Activated CD8-positive, alpha-beta memory T cell treated with anti-CD3 and anti-CD28 coated beads, Interleukin-2, amount 10 ng/mL, durations not matched to agents 7 days and 5 days (primary cell): ENCODE results near the gene CCIN. TPM values are rescaled to one million over a fixed set of nuclear protein-coding genes. Genes with fewer than 3 reads are reported as not detected.
"Not testable (repeated sequence)": the region's sequence is repeated elsewhere in the genome, so short reads cannot be mapped to it uniquely, and the experiment has no call there.

Source experiments
- ATAC-seq: fragments of 150-1000 bp; cut with Tn5 transposase; one replicate; pipeline ENCODE4 v1.10.0; 2021; ENCODE audit warnings: moderate library complexity
- CTCF ChIA-PET: fragments of 350-600 bp; sonication (Branson Sonifier 250); formaldehyde crosslinking; loops from one replicate; lab custom pipeline; 2021; ENCODE audit warnings: antibody characterized with exemption; lab: Charles Lee
- DNase-seq: peaks from one replicate; pipeline ENCODE4 v3.0.0-alpha.2; 2020
- H3K27ac Mint-ChIP-seq: one replicate; pipeline ENCODE4 v1.8.0; 2021; ENCODE audit warnings: mild to moderate bottlenecking, mixed read lengths
- H3K27me3 Mint-ChIP-seq: one replicate; pipeline ENCODE4 v1.8.0; 2021; ENCODE audit warnings: mixed read lengths
- H3K36me3 Mint-ChIP-seq: one replicate; pipeline ENCODE4 v1.8.0; 2021; ENCODE audit warnings: mild to moderate bottlenecking, mixed read lengths
- H3K4me1 Mint-ChIP-seq: one replicate; pipeline ENCODE4 v1.8.0; 2021; ENCODE audit warnings: mixed read lengths
- H3K4me3 Mint-ChIP-seq: one replicate; pipeline ENCODE4 v1.8.0; 2021; ENCODE audit warnings: mild to moderate bottlenecking, moderate library complexity, mixed read lengths
- H3K9me3 Mint-ChIP-seq: one replicate; pipeline ENCODE4 v1.8.0; 2022; ENCODE audit warnings: low read depth, mixed read lengths
- total RNA-seq, 2 experiments: library from RNA; stranded (reverse); gene quantifications; one replicate each; pipeline ENCODE4 v1.2.3, GENCODE V29; 2021

Gene CCIN
- under 1 TPM in 1 of 2 experiments, not detected in 1; 0.15 TPM for total RNA-seq

DNA sequence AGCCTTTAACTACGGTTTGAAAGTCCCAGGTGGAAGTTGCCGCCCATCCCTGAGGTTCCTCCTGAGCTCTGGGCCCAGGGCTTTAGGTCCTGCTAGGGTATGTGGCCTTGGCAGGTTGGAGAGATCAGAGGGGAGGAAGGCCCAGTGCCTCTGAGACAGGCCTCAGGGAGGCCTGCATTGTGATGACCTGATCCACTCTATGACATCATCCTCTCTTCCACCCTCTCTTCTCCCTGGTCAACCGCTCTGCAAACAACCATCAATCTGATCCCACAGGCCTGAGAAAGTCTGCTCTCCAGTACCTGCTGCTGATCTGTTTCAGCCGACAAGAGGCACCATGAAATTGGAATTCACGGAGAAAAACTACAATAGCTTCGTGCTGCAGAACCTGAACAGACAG is at the start of gene CCIN:
TSS of gene CCIN (plus strand) at position 223 of the 400 bp plus-strand sequence. CDS start at position 338, 115 bp downstream.
- H3K27me3 Mint-ChIP-seq, result peaks cover 30% of the 10 kb centered on the region
- H3K9me3 Mint-ChIP-seq, result no peaks in the 10 kb centered on the region
- ATAC-seq, result no peak
- H3K4me3 Mint-ChIP-seq, result no peak within 1 kb of the TSS
- peaks cover 7% of the 10 kb centered on the region for H3K4me1 Mint-ChIP-seq
- H3K27ac Mint-ChIP-seq, result no peak within 1 kb of the TSS
- H3K36me3 Mint-ChIP-seq, result no peaks in the 10 kb centered on the region
- no peak for DNase-seq
- CTCF ChIA-PET, result interaction anchor here (0.9 to 9.6 kb wide), 5 partner anchors 21 to 159 kb away, joined by 3 to 295 read pairs (median 5); partner anchors contain the start of gene CLTA

DNA sequence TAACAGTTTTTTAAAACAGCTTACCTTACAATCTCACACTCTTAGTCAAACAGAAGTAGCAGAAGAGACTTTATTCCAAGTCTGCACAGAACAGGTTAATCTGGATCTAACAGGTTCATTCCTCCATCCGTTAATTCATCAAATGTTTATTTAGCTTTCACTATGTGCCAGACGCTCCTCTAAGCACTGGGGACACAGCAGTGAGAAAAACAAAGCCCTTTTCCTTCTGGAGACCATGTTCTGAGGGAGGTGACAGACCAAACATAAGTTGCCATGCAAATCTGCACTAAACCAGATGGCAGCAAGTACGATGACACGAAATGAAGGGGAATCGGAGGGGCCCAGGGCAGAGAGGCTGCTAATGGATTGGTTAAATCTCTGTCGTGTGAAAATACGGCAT is 49.7 kb upstream of the CCIN start:
- ATAC-seq (no peak), DNase-seq (no peak)
- CTCF ChIA-PET, result interaction anchor here (1.4 to 6.3 kb wide), 4 partner anchors 15 to 49 kb away, joined by 3 to 24 read pairs (median 9); no protein-coding TSS in a partner anchor
- no peaks in the 10 kb centered on the region for H3K9me3 Mint-ChIP-seq
- no peaks in the 10 kb centered on the region for H3K27me3 Mint-ChIP-seq
- no peak overlapping the region for H3K4me3 Mint-ChIP-seq
- peaks cover 2% of the 10 kb centered on the region for H3K36me3 Mint-ChIP-seq
- H3K27ac Mint-ChIP-seq, result no peak overlapping the region
- no peaks in the 10 kb centered on the region for H3K4me1 Mint-ChIP-seq

DNA sequence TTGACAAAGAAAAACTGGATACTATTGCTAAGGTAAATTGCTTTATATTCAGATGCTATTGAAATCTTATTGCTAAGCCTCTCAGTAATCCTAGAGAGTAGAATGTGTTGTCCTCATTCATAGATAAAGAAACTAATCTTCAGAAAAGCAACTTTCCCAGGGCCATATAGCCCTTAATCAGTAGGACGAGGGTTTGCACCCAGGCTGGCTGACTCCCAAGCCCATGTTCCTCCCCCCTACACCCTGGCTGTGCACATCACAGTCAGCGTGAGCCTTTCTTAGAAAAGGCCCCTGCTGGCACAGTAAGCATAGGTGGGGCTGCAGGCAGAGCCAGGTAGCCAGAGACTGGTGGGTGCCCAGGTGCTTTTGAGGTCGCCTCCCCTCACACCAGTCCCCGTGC is 48.5 kb upstream of the CCIN start:
- H3K27ac Mint-ChIP-seq, result no peak overlapping the region
- ATAC-seq (no peak), DNase-seq (no peak)
- CTCF ChIA-PET, result interaction anchor here (2.6 kb wide), 1 partner anchor 18 kb away, joined by 14 read pairs; no protein-coding TSS in a partner anchor
- H3K36me3 Mint-ChIP-seq, result peaks cover 2% of the 10 kb centered on the region
- H3K27me3 Mint-ChIP-seq, result no peaks in the 10 kb centered on the region
- no peak overlapping the region for H3K4me3 Mint-ChIP-seq
- no peaks in the 10 kb centered on the region for H3K9me3 Mint-ChIP-seq
- H3K4me1 Mint-ChIP-seq, result peaks cover 4% of the 10 kb centered on the region

DNA sequence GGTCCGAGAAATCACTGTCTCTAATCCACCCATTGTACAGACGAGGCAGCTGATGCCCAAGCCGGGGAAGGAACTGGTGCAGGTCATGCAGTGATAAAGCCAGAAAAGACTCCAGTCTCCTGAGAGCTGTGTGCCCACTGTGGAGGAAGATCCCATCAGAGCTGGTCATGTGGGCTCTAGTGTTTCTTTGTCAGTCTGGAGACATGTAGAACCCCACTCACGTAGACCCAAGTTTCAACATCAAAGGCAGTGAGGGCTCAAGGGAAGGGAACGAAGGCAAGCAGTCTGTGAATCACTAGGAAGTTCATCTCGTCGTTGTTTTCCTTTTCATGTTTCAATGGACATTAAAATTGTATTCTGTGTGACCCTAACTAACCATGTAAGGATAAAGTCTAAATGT is 47.2 kb upstream of the CCIN start:
- CTCF ChIA-PET, result interaction anchor here (2.6 kb wide), 1 partner anchor 19 kb away, joined by 14 read pairs; no protein-coding TSS in a partner anchor
- H3K27ac Mint-ChIP-seq, result no peak overlapping the region

DNA sequence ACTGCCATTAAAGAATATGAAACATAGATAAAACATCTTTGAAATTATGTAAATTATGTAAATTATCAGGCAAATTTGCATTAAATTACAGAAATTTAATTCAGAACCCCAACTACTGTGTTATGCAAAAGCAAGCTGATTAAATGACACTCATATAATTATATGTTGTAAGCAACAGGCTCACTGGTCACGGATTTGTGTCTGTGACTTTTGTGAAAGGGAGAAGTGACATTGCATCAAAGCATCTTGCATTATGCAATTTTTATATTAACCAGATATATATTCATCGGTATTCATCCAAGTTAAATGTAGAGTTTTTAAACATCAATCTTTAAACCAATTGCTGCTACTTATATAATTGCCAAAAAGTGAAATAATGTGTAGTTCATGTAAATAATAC is 45.7 kb upstream of the CCIN start:
- Mint-ChIP-seq H3K9me3 (no peaks in the 10 kb centered on the region), H3K36me3 (peaks cover 2% of the 10 kb centered on the region), H3K4me1 (peaks cover 19% of the 10 kb centered on the region), H3K4me3 (no peak overlapping the region), H3K27me3 (no peaks in the 10 kb centered on the region), H3K27ac (no peak overlapping the region)
- CTCF ChIA-PET, result interaction anchor here (1.2 to 2.1 kb wide), 5 partner anchors 13 to 43 kb away, joined by 3 to 11 read pairs (median 5); partner anchors contain the start of gene GLIPR2
- DNase-seq, result no peak
- no peak for ATAC-seq

More for the DNA sequence above, 47.2 kb upstream of the CCIN start:
- H3K27me3 Mint-ChIP-seq, result no peaks in the 10 kb centered on the region
- H3K9me3 Mint-ChIP-seq, result no peaks in the 10 kb centered on the region
- ATAC-seq (no peak), DNase-seq (no peak)
- H3K36me3 Mint-ChIP-seq, result peaks cover 2% of the 10 kb centered on the region
- peaks cover 4% of the 10 kb centered on the region for H3K4me1 Mint-ChIP-seq
- no peak overlapping the region for H3K4me3 Mint-ChIP-seq

DNA sequence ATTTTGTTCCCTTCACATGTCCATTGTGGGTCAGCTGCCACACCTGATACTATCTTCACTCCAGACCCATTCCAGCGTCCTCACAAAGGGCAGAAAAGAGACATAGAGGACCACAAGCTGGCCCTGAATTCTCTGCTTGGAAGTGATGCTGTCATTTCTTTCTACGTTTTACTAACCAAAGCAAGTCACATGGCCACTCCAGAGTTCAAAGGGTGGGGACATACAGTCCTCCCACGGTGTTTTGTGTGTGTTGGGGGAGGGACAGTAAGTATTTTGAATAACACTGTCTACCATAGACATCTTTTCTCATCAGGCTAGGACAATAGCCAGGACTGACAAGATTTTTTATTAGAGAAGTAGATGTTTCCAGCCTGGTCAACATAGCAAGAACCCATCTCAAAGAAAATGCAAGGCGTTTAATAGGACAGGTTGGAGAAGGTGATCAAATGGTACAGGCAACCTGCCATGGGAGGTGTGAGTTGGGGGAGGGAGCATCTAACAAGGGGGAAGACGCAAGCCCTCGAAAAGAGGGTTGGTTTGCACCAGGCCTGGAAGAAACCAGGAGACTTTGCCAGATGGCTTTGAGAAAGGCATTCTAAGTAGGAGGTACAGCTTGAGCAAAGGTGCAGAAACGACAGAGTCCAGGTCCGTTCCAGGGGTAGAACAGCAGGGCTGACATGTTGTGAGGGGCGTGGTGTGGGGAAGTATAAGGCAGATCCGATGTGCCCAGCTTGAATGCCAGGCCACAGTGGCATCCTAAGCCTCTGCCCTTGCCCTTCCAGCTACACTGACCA is 43.9 kb upstream of the CCIN start:
- Mint-ChIP-seq H3K4me1 (peaks cover 22% of the 10 kb centered on the region), H3K36me3 (peaks cover 2% of the 10 kb centered on the region), H3K4me3 (no peak overlapping the region), H3K27ac (no peak overlapping the region), H3K27me3 (no peaks in the 10 kb centered on the region), H3K9me3 (no peaks in the 10 kb centered on the region)
- CTCF ChIA-PET, result interaction anchor here (1.0 to 2.1 kb wide), 3 partner anchors 9 to 102 kb away, joined by 3 to 11 read pairs (median 4); no protein-coding TSS in a partner anchor
- DNase-seq (no peak), ATAC-seq (no peak)

DNA sequence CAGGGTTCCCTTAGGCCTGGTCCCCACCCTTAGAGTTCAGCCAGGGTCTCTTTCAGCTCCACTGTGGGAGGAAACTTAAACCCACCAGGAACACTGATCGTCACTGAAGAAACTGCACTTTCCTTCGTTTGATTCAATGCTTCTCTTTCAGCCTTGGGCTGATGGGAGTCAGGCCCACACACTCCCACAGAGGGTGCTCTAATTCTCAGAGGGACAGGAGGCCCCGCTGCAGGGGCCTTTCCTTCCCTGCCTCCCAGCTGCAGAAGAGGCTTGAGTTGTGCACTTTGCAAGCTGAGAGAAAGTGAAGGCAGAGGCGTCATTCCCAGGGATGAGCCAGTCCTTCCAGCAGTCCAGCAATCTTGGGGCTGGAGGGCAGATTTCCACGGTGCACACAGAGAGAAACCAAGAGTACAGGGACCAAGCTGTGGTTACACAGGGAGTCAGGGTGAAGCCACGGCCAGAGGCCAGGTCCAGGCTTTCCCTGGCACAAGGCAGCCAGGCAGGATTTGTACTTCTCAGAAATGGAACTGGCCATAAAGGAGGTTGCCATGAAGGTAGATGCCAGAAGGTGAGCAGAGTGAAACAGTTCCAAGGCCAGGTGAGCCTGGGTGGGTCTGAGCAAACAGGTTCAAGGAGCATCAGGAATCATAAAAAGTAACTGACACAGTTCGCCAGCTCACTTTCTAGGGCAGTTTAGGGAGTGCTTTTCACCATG is 43.0 kb upstream of the CCIN start:
- ATAC-seq (no peak), DNase-seq (no peak)
- peaks cover 22% of the 10 kb centered on the region for H3K4me1 Mint-ChIP-seq
- H3K27me3 Mint-ChIP-seq, result no peaks in the 10 kb centered on the region
- no peak overlapping the region for H3K27ac Mint-ChIP-seq
- CTCF ChIA-PET, result interaction anchor here (0.9 kb wide), 1 partner anchor 38 kb away, joined by 3 read pairs; no protein-coding TSS in a partner anchor
- no peaks in the 10 kb centered on the region for H3K9me3 Mint-ChIP-seq
- H3K4me3 Mint-ChIP-seq, result no peak overlapping the region
- H3K36me3 Mint-ChIP-seq, result peaks cover 2% of the 10 kb centered on the region

DNA sequence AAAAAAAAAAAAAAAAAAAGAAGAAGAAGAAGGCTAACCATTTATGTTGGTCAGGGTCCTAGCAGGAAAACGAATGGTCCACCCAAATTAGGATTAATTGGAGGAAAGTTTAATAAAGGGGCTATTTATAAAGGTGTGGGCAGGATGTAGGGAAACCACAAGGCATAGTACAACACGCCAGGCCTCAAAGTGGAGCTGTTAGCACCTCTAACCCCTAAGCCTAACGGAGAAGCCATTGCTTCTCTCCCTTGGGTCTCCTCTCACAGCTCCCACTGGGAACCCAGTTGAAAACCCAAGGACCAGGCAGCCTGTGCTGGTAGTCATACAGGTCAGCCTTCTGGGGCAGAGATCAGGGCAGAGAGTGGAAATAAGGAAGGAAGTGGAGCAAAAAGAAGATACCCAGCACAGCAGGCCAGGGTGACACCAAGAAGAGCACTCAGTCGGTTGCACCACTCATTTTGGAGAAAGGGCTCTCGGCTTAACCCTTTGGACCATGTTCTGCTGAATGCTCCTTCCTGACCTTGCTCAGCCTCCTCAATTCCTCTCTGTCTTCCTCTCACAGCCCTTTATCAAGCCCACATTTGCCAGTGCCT is 41.4 kb upstream of the CCIN start:
- Mint-ChIP-seq H3K27ac (peak overlapping the region; percentile 53), H3K9me3 (no peaks in the 10 kb centered on the region), H3K27me3 (peaks cover 4% of the 10 kb centered on the region), H3K4me1 (peaks cover 22% of the 10 kb centered on the region), H3K36me3 (no peaks in the 10 kb centered on the region), H3K4me3 (no peak overlapping the region)
- CTCF ChIA-PET, result interaction anchor here (0.6 to 1.4 kb wide), 4 partner anchors 9 to 25 kb away, joined by 3 to 8 read pairs (median 4); partner anchors contain the start of gene GLIPR2
- no peak for DNase-seq
- peak; percentile 71 for ATAC-seq

DNA sequence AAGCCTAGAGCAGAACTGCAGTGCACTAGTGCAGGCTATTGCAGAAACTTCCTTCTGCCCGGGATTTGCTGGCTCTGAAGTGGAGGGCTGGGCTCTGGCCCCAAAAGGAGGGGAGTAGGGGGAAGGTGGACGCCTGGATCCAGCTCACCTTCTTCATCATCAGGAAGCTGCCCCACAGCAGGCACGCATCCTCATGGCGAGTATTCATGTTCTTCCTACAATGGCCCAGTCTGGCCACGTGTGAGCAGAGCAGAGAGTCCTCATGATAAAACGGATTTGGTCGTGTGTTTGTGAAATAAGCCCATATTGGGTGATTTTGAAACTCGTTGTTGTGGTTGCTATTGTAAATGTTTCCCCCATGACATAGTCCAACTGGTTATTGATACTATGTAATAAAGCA is 40.8 kb upstream of the CCIN start:
- H3K4me3 Mint-ChIP-seq, result no peak overlapping the region
- H3K27ac Mint-ChIP-seq, result peak overlapping the region; percentile 53
- DNase-seq (no peak), ATAC-seq (no peak)
- peaks cover 4% of the 10 kb centered on the region for H3K27me3 Mint-ChIP-seq
- H3K36me3 Mint-ChIP-seq, result no peaks in the 10 kb centered on the region
- H3K4me1 Mint-ChIP-seq, result peaks cover 22% of the 10 kb centered on the region
- no peaks in the 10 kb centered on the region for H3K9me3 Mint-ChIP-seq
- CTCF ChIA-PET, result interaction anchor here (1.1 to 3.2 kb wide), 4 partner anchors 13 to 38 kb away, joined by 3 to 13 read pairs (median 6); no protein-coding TSS in a partner anchor

DNA sequence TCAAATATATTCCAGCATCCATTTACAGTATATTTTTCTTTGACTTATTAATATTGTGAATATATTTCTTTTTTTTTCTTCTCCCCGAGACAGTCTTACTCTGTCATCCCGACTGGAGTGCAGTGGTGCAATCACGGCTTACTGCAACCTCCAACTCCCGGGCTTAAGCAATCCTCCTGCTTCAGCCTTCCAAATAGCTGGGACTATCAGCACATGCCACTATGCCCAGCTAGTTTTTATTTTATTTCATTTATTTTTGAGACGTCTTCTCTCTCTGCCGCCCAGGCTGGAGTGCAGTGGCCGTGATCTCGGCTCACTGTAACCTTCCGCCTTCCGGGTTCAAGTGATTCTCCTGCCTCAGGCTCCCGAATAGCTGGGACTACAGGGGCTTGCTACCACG is 40.0 kb upstream of the CCIN start:
- H3K36me3 Mint-ChIP-seq, result no peaks in the 10 kb centered on the region

DNA sequence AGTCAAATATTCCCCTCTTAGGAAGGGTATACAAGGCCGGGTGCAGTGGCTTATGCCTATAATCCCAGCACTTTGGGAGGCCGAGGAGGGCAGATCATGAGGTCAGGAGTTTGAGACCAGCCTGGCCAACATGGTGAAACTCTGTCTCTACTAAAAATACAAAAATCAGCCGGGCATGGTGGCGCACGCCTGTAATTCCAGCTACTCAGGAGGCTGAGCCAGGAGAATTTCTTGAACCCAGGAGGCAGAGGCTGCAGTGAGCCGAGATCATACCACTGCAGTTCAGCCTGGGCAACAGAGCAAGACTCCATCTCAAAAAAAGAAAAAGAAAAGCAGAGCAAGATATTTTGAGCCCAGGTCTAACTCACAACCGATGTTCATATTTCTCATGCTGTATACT is 37.5 kb upstream of the CCIN start:
- H3K4me1 Mint-ChIP-seq, result peaks cover 21% of the 10 kb centered on the region
- ATAC-seq, H3K9me3 Mint-ChIP-seq, DNase-seq, H3K27ac Mint-ChIP-seq, H3K36me3 Mint-ChIP-seq, H3K4me3 Mint-ChIP-seq: not testable (repeated sequence)
- H3K27me3 Mint-ChIP-seq, result peaks cover 19% of the 10 kb centered on the region
- CTCF ChIA-PET, result interaction anchor here (1.0 to 4.0 kb wide), 2 partner anchors 16 to 29 kb away, joined by 5 to 15 read pairs; no protein-coding TSS in a partner anchor

More for the DNA sequence above, 40.0 kb upstream of the CCIN start:
- H3K9me3 Mint-ChIP-seq, result no peaks in the 10 kb centered on the region
- CTCF ChIA-PET, result interaction anchor here (0.9 to 3.2 kb wide), 3 partner anchors 20 to 37 kb away, joined by 5 to 13 read pairs (median 5); no protein-coding TSS in a partner anchor
- DNase-seq (peak; percentile 35), ATAC-seq (no peak)
- H3K27me3 Mint-ChIP-seq, result peaks cover 6% of the 10 kb centered on the region
- H3K4me3 Mint-ChIP-seq, result no peak overlapping the region
- no peak overlapping the region for H3K27ac Mint-ChIP-seq
- H3K4me1 Mint-ChIP-seq, result peaks cover 22% of the 10 kb centered on the region

DNA sequence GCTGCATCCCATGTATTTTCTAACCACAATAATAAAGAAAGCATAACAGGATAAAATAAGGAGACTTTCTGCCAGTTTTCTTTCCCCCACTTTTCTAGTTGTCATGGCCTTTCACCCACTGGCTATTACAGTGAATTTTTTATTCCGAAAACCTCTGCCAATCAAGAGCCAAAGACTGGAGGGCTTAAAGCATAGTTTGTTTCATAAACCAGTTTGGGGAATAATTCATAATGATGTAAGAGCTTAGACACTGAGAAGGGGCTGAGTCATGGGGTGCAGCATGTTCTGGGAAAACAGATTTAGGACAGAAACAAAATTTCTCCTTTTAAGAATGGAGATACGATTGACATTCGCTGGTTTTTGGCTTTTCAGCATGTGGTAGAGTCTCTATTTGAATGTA is 37.1 kb upstream of the CCIN start:
- H3K36me3 Mint-ChIP-seq, result peaks cover under 1% of the 10 kb centered on the region
- H3K4me1 Mint-ChIP-seq, result peaks cover 22% of the 10 kb centered on the region
- CTCF ChIA-PET, result interaction anchor here (2.4 to 4.0 kb wide), 2 partner anchors 30 to 33 kb away, joined by 10 to 15 read pairs; no protein-coding TSS in a partner anchor
- no peak for DNase-seq
- no peak overlapping the region for H3K4me3 Mint-ChIP-seq
- H3K27me3 Mint-ChIP-seq, result peaks cover 19% of the 10 kb centered on the region
- no peaks in the 10 kb centered on the region for H3K9me3 Mint-ChIP-seq
- ATAC-seq, result no peak
- H3K27ac Mint-ChIP-seq, result no peak overlapping the region
